Activated naive CD4-positive, alpha-beta T cell treated with anti-CD3 and anti-CD28 coated beads, Interleukin-2, amount 10 ng/mL, durations not matched to agents 7 days and 5 days (primary cell): ENCODE results near the gene WDR73.

Experiments
- CTCF ChIA-PET: fragments of 350-600 bp; sonication (Branson Sonifier 250); formaldehyde crosslinking; loops from one replicate; lab custom pipeline; 2021; ENCODE audit warnings: antibody characterized with exemption; lab: Charles Lee
- DNase-seq: peaks from one replicate; pipeline ENCODE4 v3.0.0-alpha.2; 2020
- H3K27ac Mint-ChIP-seq: one replicate; pipeline ENCODE4 v1.8.0; 2021; ENCODE audit warnings: mild to moderate bottlenecking, moderate library complexity, mixed read lengths
- H3K27me3 Mint-ChIP-seq: one replicate; pipeline ENCODE4 v1.8.0; 2021; ENCODE audit warnings: mild to moderate bottlenecking, mixed read lengths
- H3K36me3 Mint-ChIP-seq: one replicate; pipeline ENCODE4 v1.8.0; 2021; ENCODE audit warnings: mixed read lengths
- H3K4me1 Mint-ChIP-seq: one replicate; pipeline ENCODE4 v1.8.0; 2021; ENCODE audit warnings: mixed read lengths
- H3K4me3 Mint-ChIP-seq: one replicate; pipeline ENCODE4 v1.8.0; 2021; ENCODE audit warnings: mild to moderate bottlenecking, moderate library complexity, mixed read lengths
- H3K9me3 Mint-ChIP-seq: one replicate; pipeline ENCODE4 v1.8.0; 2021; ENCODE audit warnings: mixed read lengths

The WDR73 gene

GRCh38 chr15:84621358-84621979 lies 32.6 kb downstream of the WDR73 start:
- H3K4me3 Mint-ChIP-seq = no peak overlapping the region
- H3K4me1 Mint-ChIP-seq = peaks cover under 1% of the 10 kb centered on the region
- no peak for DNase-seq
- no peaks in the 10 kb centered on the region for H3K27me3 Mint-ChIP-seq
- no peak overlapping the region for H3K27ac Mint-ChIP-seq
- H3K36me3 Mint-ChIP-seq = peaks cover 46% of the 10 kb centered on the region
- CTCF ChIA-PET = interaction anchor here (1.9 kb wide), 1 partner anchor 22 kb away, joined by 7 read pairs; no protein-coding TSS in a partner anchor
- H3K9me3 Mint-ChIP-seq = peaks cover 46% of the 10 kb centered on the region

GRCh38 chr15:84620626-84621025 lies 33.5 kb downstream of the WDR73 start:
- peaks cover 49% of the 10 kb centered on the region for H3K36me3 Mint-ChIP-seq

GRCh38 chr15:84616235-84616634 lies 37.8 kb downstream of the WDR73 start:
- Mint-ChIP-seq H3K36me3 (peaks cover 21% of the 10 kb centered on the region), H3K27me3 (no peaks in the 10 kb centered on the region), H3K27ac (no peak overlapping the region), H3K9me3 (peaks cover 20% of the 10 kb centered on the region), H3K4me3 (no peak overlapping the region), H3K4me1 (peaks cover 2% of the 10 kb centered on the region)
- no peak for DNase-seq
- CTCF ChIA-PET = no interaction called here

More at GRCh38 chr15:84620626-84621025, 33.5 kb downstream of the WDR73 start:
- peaks cover 46% of the 10 kb centered on the region for H3K9me3 Mint-ChIP-seq
- CTCF ChIA-PET = no interaction called here
- H3K27ac Mint-ChIP-seq = no peak overlapping the region
- no peaks in the 10 kb centered on the region for H3K27me3 Mint-ChIP-seq
- no peak overlapping the region for H3K4me3 Mint-ChIP-seq
- H3K4me1 Mint-ChIP-seq = peaks cover 2% of the 10 kb centered on the region
- DNase-seq = no peak

DNA sequence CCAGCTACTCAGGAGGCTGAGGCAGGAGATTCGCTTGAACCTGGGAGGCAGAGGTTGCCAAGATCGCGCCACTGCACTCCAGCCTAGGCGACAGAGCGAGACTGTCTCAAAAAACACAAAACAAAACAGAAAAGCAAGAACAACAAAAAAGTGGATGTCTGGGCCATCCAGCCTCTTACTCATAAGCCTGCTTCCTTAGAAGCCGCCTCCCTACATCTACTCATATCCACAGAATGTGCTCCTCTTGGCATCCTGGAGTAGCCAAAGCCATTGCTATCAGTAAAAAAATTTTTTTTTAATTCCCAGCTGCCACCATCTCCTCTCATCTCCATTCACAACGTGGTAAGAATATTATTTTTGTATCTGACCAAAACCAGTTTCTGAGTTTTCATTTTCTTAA lies 42.5 kb downstream of the WDR73 start:
- CTCF ChIA-PET = no interaction called here
- no peak overlapping the region for H3K27ac Mint-ChIP-seq
- DNase-seq = no peak
- H3K4me3 Mint-ChIP-seq = no peak overlapping the region
- no peaks in the 10 kb centered on the region for H3K27me3 Mint-ChIP-seq
- peaks cover 4% of the 10 kb centered on the region for H3K4me1 Mint-ChIP-seq
- H3K9me3 Mint-ChIP-seq = no peaks in the 10 kb centered on the region
- peaks cover 9% of the 10 kb centered on the region for H3K36me3 Mint-ChIP-seq

DNA sequence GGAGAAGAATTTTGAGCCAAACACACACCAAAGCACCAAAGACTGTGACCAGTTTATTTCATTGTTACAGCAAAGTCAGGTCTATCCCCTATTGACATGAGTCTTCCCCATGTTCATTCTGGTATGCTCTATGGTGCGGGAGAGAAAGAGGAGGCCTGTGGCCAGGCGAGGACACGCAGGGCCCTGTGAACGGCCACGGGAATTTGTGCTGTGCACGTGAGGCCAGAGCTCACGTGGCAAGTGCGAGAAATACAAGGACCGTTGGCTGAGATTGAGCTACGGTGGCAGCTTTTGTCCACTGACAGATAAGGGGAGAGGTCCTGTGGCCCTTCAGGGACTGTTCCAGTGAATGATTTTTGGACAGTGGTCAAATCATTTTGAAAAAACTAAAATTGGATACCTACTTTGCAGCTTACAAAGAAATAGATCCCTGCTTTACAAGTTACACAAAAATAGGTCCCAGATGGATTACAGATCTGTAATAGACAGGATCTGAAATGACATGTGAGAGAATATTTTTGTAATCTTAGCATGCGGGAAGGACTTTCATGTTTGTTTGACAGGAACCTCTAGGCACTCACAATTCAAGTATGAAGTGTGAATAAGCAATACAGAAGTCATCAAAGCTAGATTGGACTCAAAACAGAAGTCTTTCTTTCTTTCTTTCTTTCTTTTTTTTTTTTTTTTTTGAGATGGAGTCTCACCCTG lies 44.1 kb downstream of the WDR73 start:
- no peak overlapping the region for H3K4me3 Mint-ChIP-seq
- DNase-seq = no peak
- H3K4me1 Mint-ChIP-seq = peaks cover 12% of the 10 kb centered on the region
- no peaks in the 10 kb centered on the region for H3K9me3 Mint-ChIP-seq
- H3K27ac Mint-ChIP-seq = no peak overlapping the region
- H3K36me3 Mint-ChIP-seq = peaks cover 14% of the 10 kb centered on the region
- CTCF ChIA-PET = no interaction called here
- H3K27me3 Mint-ChIP-seq = no peaks in the 10 kb centered on the region

GRCh38 chr15:84608707-84609284 lies 45.3 kb downstream of the WDR73 start:
- DNase-seq = no peak

GRCh38 chr15:84606653-84607120 lies 47.4 kb downstream of the WDR73 start:
- H3K27ac Mint-ChIP-seq = peak overlapping the region; percentile 42
- peaks cover 19% of the 10 kb centered on the region for H3K36me3 Mint-ChIP-seq
- CTCF ChIA-PET = no interaction called here

More at GRCh38 chr15:84608707-84609284, 45.3 kb downstream of the WDR73 start:
- no peaks in the 10 kb centered on the region for H3K27me3 Mint-ChIP-seq
- no peaks in the 10 kb centered on the region for H3K9me3 Mint-ChIP-seq
- no peak overlapping the region for H3K27ac Mint-ChIP-seq
- CTCF ChIA-PET = no interaction called here
- H3K36me3 Mint-ChIP-seq = peaks cover 19% of the 10 kb centered on the region
- peaks cover 17% of the 10 kb centered on the region for H3K4me1 Mint-ChIP-seq
- H3K4me3 Mint-ChIP-seq = no peak overlapping the region

DNA sequence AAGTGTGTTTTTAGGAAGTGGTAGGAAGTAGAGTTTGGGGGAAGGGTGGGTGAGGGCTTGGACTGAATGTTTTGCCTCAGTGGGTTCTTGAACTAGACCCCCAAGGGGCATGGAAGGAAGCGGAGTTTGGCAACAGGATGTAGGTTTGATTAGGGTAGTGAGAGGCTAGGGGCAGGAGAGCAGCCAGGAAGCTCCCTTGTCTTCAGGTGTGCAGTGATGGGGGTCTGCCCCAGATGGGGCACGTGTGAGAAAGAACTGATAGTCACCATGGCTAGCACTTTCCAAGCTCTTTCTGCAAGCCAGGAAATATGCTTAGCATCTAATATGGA lies 48.6 kb downstream of the WDR73 start:
- Mint-ChIP-seq H3K4me3 (no peak overlapping the region), H3K36me3 (peaks cover 19% of the 10 kb centered on the region), H3K27ac (peak overlapping the region; percentile 8), H3K4me1 (peaks cover 26% of the 10 kb centered on the region), H3K27me3 (no peaks in the 10 kb centered on the region), H3K9me3 (no peaks in the 10 kb centered on the region)
- CTCF ChIA-PET = no interaction called here
- no peak for DNase-seq

More at GRCh38 chr15:84606653-84607120, 47.4 kb downstream of the WDR73 start:
- H3K4me3 Mint-ChIP-seq = no peak overlapping the region
- no peaks in the 10 kb centered on the region for H3K9me3 Mint-ChIP-seq
- peaks cover 21% of the 10 kb centered on the region for H3K4me1 Mint-ChIP-seq
- H3K27me3 Mint-ChIP-seq = no peaks in the 10 kb centered on the region
- no peak for DNase-seq

DNA sequence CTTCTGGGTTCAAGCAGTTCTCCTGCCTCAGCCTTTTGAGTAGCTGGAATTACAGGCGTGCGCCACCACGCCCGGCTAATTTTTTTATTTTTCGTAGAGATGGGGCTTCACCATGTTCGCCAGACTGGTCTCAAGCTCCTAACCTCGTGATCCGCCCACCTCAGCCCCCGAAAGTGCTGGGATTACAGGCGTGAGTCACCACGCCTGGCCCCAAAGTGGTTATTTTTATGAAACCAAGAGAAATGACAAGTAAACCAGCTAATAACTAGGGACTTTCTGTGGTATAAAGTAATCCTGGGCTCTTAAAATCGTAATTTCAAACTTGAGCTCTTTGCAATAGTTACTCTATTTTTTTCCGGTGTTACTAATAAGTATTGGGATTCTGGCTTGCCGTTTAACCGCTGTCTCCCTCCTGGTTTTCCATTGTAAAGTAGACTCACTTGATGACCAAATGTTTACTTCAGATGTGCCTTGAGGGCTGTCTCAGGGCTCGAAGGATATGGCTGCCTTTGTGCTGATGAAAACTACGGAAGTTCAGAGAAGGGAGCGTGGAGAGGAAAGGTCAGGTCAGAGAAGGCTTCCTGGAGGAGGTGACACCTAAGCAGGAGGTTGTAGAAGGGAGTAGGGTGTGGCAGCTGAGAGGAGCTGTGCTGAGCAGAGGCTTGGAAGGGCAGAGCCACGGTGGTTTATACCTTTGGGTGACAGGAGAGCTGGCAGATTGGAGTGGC lies 49.1 kb downstream of the WDR73 start:
- H3K27ac Mint-ChIP-seq = peak overlapping the region; percentile 8
- no peak overlapping the region for H3K4me3 Mint-ChIP-seq
- no peaks in the 10 kb centered on the region for H3K27me3 Mint-ChIP-seq
- no peak for DNase-seq
- CTCF ChIA-PET = no interaction called here
- H3K9me3 Mint-ChIP-seq = no peaks in the 10 kb centered on the region
- H3K36me3 Mint-ChIP-seq = peaks cover 19% of the 10 kb centered on the region
- peaks cover 31% of the 10 kb centered on the region for H3K4me1 Mint-ChIP-seq

DNA sequence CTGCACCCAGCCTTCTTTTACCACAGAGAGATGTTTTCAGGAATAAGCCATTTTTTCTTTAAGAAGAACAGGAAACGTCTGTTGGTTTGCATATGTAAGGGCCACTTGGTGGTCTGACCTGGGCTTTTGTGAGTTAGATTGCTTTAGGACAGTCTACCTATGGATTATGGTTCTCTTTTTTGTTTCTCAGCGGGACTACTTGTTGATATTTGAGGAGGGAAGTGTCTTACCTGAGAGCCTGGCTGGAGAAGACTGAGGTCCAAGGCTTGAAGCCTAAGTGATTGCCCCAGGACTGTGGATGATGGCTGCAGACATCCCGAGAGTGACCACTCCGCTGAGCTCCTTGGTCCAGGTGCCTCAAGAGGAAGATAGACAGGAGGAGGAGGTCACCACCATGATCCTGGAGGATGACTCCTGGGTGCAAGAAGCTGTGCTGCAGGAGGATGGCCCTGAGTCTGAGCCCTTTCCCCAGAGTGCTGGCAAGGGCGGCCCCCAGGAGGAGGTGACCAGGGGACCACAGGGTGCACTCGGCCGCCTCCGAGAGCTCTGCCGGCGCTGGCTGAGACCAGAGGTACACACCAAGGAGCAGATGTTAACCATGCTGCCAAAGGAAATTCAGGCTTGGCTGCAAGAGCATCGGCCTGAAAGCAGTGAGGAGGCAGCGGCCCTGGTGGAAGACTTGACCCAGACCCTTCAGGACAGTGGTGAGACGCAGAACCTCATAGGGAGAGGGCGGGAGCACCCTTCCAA lies 50.3 kb downstream of the WDR73 start:
- no peak overlapping the region for H3K27ac Mint-ChIP-seq

GRCh38 chr15:84601555-84601838 lies 52.6 kb downstream of the WDR73 start:
- H3K27me3 Mint-ChIP-seq = no peaks in the 10 kb centered on the region
- CTCF ChIA-PET = interaction anchor here (0.8 to 4.1 kb wide), 3 partner anchors 30 to 277 kb away, joined by 4 to 54 read pairs (median 33); no protein-coding TSS in a partner anchor
- H3K4me3 Mint-ChIP-seq = peak overlapping the region; percentile 83
- peaks cover 59% of the 10 kb centered on the region for H3K4me1 Mint-ChIP-seq
- no peak overlapping the region for H3K27ac Mint-ChIP-seq
- no peaks in the 10 kb centered on the region for H3K9me3 Mint-ChIP-seq
- peaks cover 13% of the 10 kb centered on the region for H3K36me3 Mint-ChIP-seq
- DNase-seq = no peak

More for the DNA sequence above, 50.3 kb downstream of the WDR73 start:
- no peak overlapping the region for H3K4me3 Mint-ChIP-seq
- peaks cover 43% of the 10 kb centered on the region for H3K4me1 Mint-ChIP-seq
- no peaks in the 10 kb centered on the region for H3K27me3 Mint-ChIP-seq
- CTCF ChIA-PET = no interaction called here
- no peak for DNase-seq
- H3K9me3 Mint-ChIP-seq = no peaks in the 10 kb centered on the region
- H3K36me3 Mint-ChIP-seq = peaks cover 19% of the 10 kb centered on the region

GRCh38 chr15:84600687-84601554 lies 53.2 kb downstream of the WDR73 start, which contains the start of gene ZSCAN2:
Gene ZSCAN2 (plus strand): TSS chr15:84601009. CDS start chr15:84603928, 2,919 bp downstream.
- CTCF ChIA-PET = interaction anchor here (0.8 to 4.1 kb wide), 4 partner anchors 30 to 277 kb away, joined by 3 to 54 read pairs (median 18); partner anchors contain the start of gene WDR73
- H3K27ac Mint-ChIP-seq = peak within 1 kb of the TSS; percentile 82
- peaks cover 11% of the 10 kb centered on the region for H3K36me3 Mint-ChIP-seq

GRCh38 chr15:84600331-84600686 lies 53.8 kb downstream of the WDR73 start:
- peak overlapping the region; percentile 83 for H3K4me3 Mint-ChIP-seq
- CTCF ChIA-PET = interaction anchor here (0.8 to 4.4 kb wide), 6 partner anchors 13 to 53 kb away, joined by 3 to 54 read pairs (median 20); partner anchors contain the start of gene WDR73
- peaks cover 8% of the 10 kb centered on the region for H3K36me3 Mint-ChIP-seq
- peak; percentile 78 for DNase-seq
- H3K4me1 Mint-ChIP-seq = peaks cover 52% of the 10 kb centered on the region
- no peaks in the 10 kb centered on the region for H3K27me3 Mint-ChIP-seq
- H3K9me3 Mint-ChIP-seq = no peaks in the 10 kb centered on the region
- H3K27ac Mint-ChIP-seq = peak overlapping the region; percentile 82

More at GRCh38 chr15:84600687-84601554, 53.2 kb downstream of the WDR73 start, which contains the start of gene ZSCAN2:
- DNase-seq = peak; percentile 97
- Mint-ChIP-seq H3K4me1 (peaks cover 58% of the 10 kb centered on the region), H3K9me3 (no peaks in the 10 kb centered on the region), H3K4me3 (peak within 1 kb of the TSS; percentile 83), H3K27me3 (no peaks in the 10 kb centered on the region)
